Measurements from ENCODE around the gene SCCPDH.

The SCCPDH gene

GRCh38 chr1:246785494-246786111 is 61.4 kb downstream of the SCCPDH start:
- Histone ChIP-seq H3K79me2 (ENCODE audit: low read length) (no peaks in the 10 kb centered on the region), H3K4me2 (ENCODE audit: low read depth, low read length) (no peak overlapping the region), H3K4me3 (ENCODE audit: low read length) (no peak overlapping the region), H3F3A (ENCODE audit: insufficient read depth, low read length) (no peaks in the 10 kb centered on the region), H3K36me3 (replicated peaks; ENCODE audit: insufficient read depth, low read length) (no peaks in the 10 kb centered on the region), H3K9me3 (replicated peaks; ENCODE audit: insufficient read depth, low read length) (no peaks in the 10 kb centered on the region), H3K4me1 (ENCODE audit: low read length) (no peaks in the 10 kb centered on the region), H3K9me2 (replicated peaks; ENCODE audit: insufficient read depth, low read length) (no peaks in the 10 kb centered on the region), H3K27me3 (replicated peaks; ENCODE audit: insufficient read depth, low read length) (no peaks in the 10 kb centered on the region), H3K9ac (ENCODE audit: low read length) (no peak overlapping the region), H3K27ac (ENCODE audit: low read length) (no peak overlapping the region), H4K20me1 (ENCODE audit: insufficient read depth, low read length) (no peaks in the 10 kb centered on the region), H2AFZ (ENCODE audit: low read length) (no peak overlapping the region)
- no peak for DNase-seq
- TF ChIP-seq EZH2phosphoT487 (IDR thresholded peaks at IDR 0.05; ENCODE audit: low read length) = no peak
- TF ChIP-seq CTCF (IDR thresholded peaks at IDR 0.05; ENCODE audit: low read length) = no peak
- TF ChIP-seq EZH2 (optimal IDR thresholded peaks at IDR 0.05; ENCODE audit: low read depth, low read length) = no peak

GRCh38 chr1:246786606-246787238 is 62.5 kb downstream of the SCCPDH start:
- no peaks in the 10 kb centered on the region for H3K9me2 ChIP-seq (replicated peaks; ENCODE audit: insufficient read depth, low read length)
- H4K20me1 ChIP-seq (ENCODE audit: insufficient read depth, low read length) = no peaks in the 10 kb centered on the region
- H3K79me2 ChIP-seq (ENCODE audit: low read length) = no peaks in the 10 kb centered on the region
- no peak overlapping the region for H2AFZ ChIP-seq (ENCODE audit: low read length)
- H3K27me3 ChIP-seq (replicated peaks; ENCODE audit: insufficient read depth, low read length) = no peaks in the 10 kb centered on the region
- H3F3A ChIP-seq (ENCODE audit: insufficient read depth, low read length) = no peaks in the 10 kb centered on the region
- TF ChIP-seq CTCF (IDR thresholded peaks at IDR 0.05; ENCODE audit: low read length) = no peak
- TF ChIP-seq EZH2 (optimal IDR thresholded peaks at IDR 0.05; ENCODE audit: low read depth, low read length) = no peak
- no peak for TF ChIP-seq EZH2phosphoT487 (IDR thresholded peaks at IDR 0.05; ENCODE audit: low read length)
- H3K27ac ChIP-seq (ENCODE audit: low read length) = no peak overlapping the region
- H3K36me3 ChIP-seq (replicated peaks; ENCODE audit: insufficient read depth, low read length) = no peaks in the 10 kb centered on the region
- H3K4me1 ChIP-seq (ENCODE audit: low read length) = no peaks in the 10 kb centered on the region
- no peak overlapping the region for H3K4me2 ChIP-seq (ENCODE audit: low read depth, low read length)
- no peak overlapping the region for H3K4me3 ChIP-seq (ENCODE audit: low read length)
- no peak overlapping the region for H3K9ac ChIP-seq (ENCODE audit: low read length)
- H3K9me3 ChIP-seq (replicated peaks; ENCODE audit: insufficient read depth, low read length) = no peaks in the 10 kb centered on the region
- DNase-seq = no peak

GRCh38 chr1:246787781-246788513 is 63.7 kb downstream of the SCCPDH start:
- no peak overlapping the region for H3K27ac ChIP-seq (ENCODE audit: low read length)
- H3K9me3 ChIP-seq (replicated peaks; ENCODE audit: insufficient read depth, low read length) = no peaks in the 10 kb centered on the region
- no peaks in the 10 kb centered on the region for H4K20me1 ChIP-seq (ENCODE audit: insufficient read depth, low read length)
- no peaks in the 10 kb centered on the region for H3K36me3 ChIP-seq (replicated peaks; ENCODE audit: insufficient read depth, low read length)
- H3K9me2 ChIP-seq (replicated peaks; ENCODE audit: insufficient read depth, low read length) = no peaks in the 10 kb centered on the region
- DNase-seq = no peak
- H3K9ac ChIP-seq (ENCODE audit: low read length) = no peak overlapping the region
- H3K4me2 ChIP-seq (ENCODE audit: low read depth, low read length) = no peak overlapping the region
- TF ChIP-seq EZH2phosphoT487 (IDR thresholded peaks at IDR 0.05; ENCODE audit: low read length) (no peak), CTCF (IDR thresholded peaks at IDR 0.05; ENCODE audit: low read length) (no peak), EZH2 (optimal IDR thresholded peaks at IDR 0.05; ENCODE audit: low read depth, low read length) (no peak)
- H3K4me3 ChIP-seq (ENCODE audit: low read length) = no peak overlapping the region
- H3K27me3 ChIP-seq (replicated peaks; ENCODE audit: insufficient read depth, low read length) = no peaks in the 10 kb centered on the region
- H3K79me2 ChIP-seq (ENCODE audit: low read length) = no peaks in the 10 kb centered on the region
- H3F3A ChIP-seq (ENCODE audit: insufficient read depth, low read length) = no peaks in the 10 kb centered on the region
- no peaks in the 10 kb centered on the region for H3K4me1 ChIP-seq (ENCODE audit: low read length)
- no peak overlapping the region for H2AFZ ChIP-seq (ENCODE audit: low read length)

All from MM.1S (cell line).